Stimulated activated effector memory CD8-positive, alpha-beta T cell treated with anti-CD3 and anti-CD28 coated beads, Interleukin-12 subunit alpha, Interleukin-12 subunit beta, amount 100 ng/mL, for 72 hours (primary cell): ENCODE measurements around the gene NUDT4.
"Not testable (repeated sequence)": the region's sequence is repeated elsewhere in the genome, so short reads cannot be mapped to it uniquely, and the experiment has no call there.

ENCODE experiments used
- ATAC-seq: fragments of 150-1000 bp; cut with Tn5 transposase; 2 replicates; pipeline ENCODE4 v1.10.0; 2021
- DNase-seq, 2 donors: peaks; one replicate each; pipeline ENCODE4 v3.0.0; 2021 to 2022; ENCODE audit warnings: low spot score in 2 of 2
- H3K27ac Mint-ChIP-seq: one replicate; pipeline ENCODE4 v1.8.0; 2022; ENCODE audit warnings: mild to moderate bottlenecking, mixed read lengths
- H3K36me3 Mint-ChIP-seq: one replicate; pipeline ENCODE4 v1.8.0; 2022; ENCODE audit warnings: mild to moderate bottlenecking, mixed read lengths
- H3K4me1 Mint-ChIP-seq: one replicate; pipeline ENCODE4 v1.8.0; 2022; ENCODE audit warnings: mixed read lengths
- H3K4me3 Mint-ChIP-seq: one replicate; pipeline ENCODE4 v1.8.0; 2022; ENCODE audit warnings: mild to moderate bottlenecking, mixed read lengths
- H3K9me3 Mint-ChIP-seq: one replicate; pipeline ENCODE4 v1.8.0; 2022; ENCODE audit warnings: mixed read lengths

The NUDT4 gene

GRCh38 chr12:93358821-93359220 lies 18.9 kb upstream of the NUDT4 start:
- no peak for ATAC-seq
- Mint-ChIP-seq H3K4me3 (no peak overlapping the region), H3K27ac (no peak overlapping the region), H3K36me3 (no peaks in the 10 kb centered on the region), H3K4me1 (peaks cover 3% of the 10 kb centered on the region), H3K9me3 (no peaks in the 10 kb centered on the region)
- no peak for DNase-seq

GRCh38 chr12:93360688-93361087 lies 17.0 kb upstream of the NUDT4 start:
- H3K4me3 Mint-ChIP-seq, result no peak overlapping the region
- H3K9me3 Mint-ChIP-seq, result no peaks in the 10 kb centered on the region
- no peaks in the 10 kb centered on the region for H3K36me3 Mint-ChIP-seq
- H3K27ac Mint-ChIP-seq, result no peak overlapping the region
- ATAC-seq, result no peak
- DNase-seq, result no peak
- H3K4me1 Mint-ChIP-seq, result peaks cover 6% of the 10 kb centered on the region

- Mint-ChIP-seq H3K4me1 (peaks cover 6% of the 10 kb centered on the region), H3K27ac (no peak overlapping the region), H3K4me3 (no peak overlapping the region), H3K36me3 (no peaks in the 10 kb centered on the region), H3K9me3 (no peaks in the 10 kb centered on the region)
- DNase-seq (no peak), ATAC-seq (no peak)
These were observed 16.4 kb upstream of the NUDT4 start for GRCh38 chr12:93361151-93361919.

GRCh38 chr12:93363841-93364297 lies 13.9 kb upstream of the NUDT4 start:
- peak; percentile 86 for ATAC-seq
- Mint-ChIP-seq H3K36me3 (no peaks in the 10 kb centered on the region), H3K4me1 (peaks cover 6% of the 10 kb centered on the region), H3K4me3 (no peak overlapping the region), H3K27ac (no peak overlapping the region), H3K9me3 (no peaks in the 10 kb centered on the region)
- no peak for DNase-seq

- peaks cover 6% of the 10 kb centered on the region for H3K4me1 Mint-ChIP-seq
- no peaks in the 10 kb centered on the region for H3K9me3 Mint-ChIP-seq
- DNase-seq (no peak), ATAC-seq (no peak)
- H3K27ac Mint-ChIP-seq, result no peak overlapping the region
- H3K4me3 Mint-ChIP-seq, result no peak overlapping the region
- H3K36me3 Mint-ChIP-seq, result no peaks in the 10 kb centered on the region
These were observed 11.9 kb upstream of the NUDT4 start for GRCh38 chr12:93365616-93366405.

- DNase-seq (no peak), ATAC-seq (no peak)
- Mint-ChIP-seq H3K27ac (no peak overlapping the region), H3K4me3 (no peak overlapping the region), H3K9me3 (no peaks in the 10 kb centered on the region), H3K36me3 (no peaks in the 10 kb centered on the region), H3K4me1 (peaks cover 6% of the 10 kb centered on the region)
These were observed 11.3 kb upstream of the NUDT4 start for GRCh38 chr12:93366422-93366821.

- H3K4me1 Mint-ChIP-seq, result peaks cover 4% of the 10 kb centered on the region
- DNase-seq (no peak), ATAC-seq (no peak)
- no peak overlapping the region for H3K4me3 Mint-ChIP-seq
- H3K9me3 Mint-ChIP-seq, result no peaks in the 10 kb centered on the region
- no peak overlapping the region for H3K27ac Mint-ChIP-seq
- no peaks in the 10 kb centered on the region for H3K36me3 Mint-ChIP-seq
These were observed 9.0 kb upstream of the NUDT4 start for GRCh38 chr12:93368766-93369165.

GRCh38 chr12:93369505-93369904 lies 8.2 kb upstream of the NUDT4 start:
- no peak overlapping the region for H3K27ac Mint-ChIP-seq
- no peaks in the 10 kb centered on the region for H3K4me1 Mint-ChIP-seq
- ATAC-seq, result no peak
- no peaks in the 10 kb centered on the region for H3K36me3 Mint-ChIP-seq
- DNase-seq, result no peak
- H3K9me3 Mint-ChIP-seq, result no peaks in the 10 kb centered on the region
- no peak overlapping the region for H3K4me3 Mint-ChIP-seq

- Mint-ChIP-seq H3K9me3 (no peaks in the 10 kb centered on the region), H3K4me1 (no peaks in the 10 kb centered on the region), H3K27ac (no peak overlapping the region), H3K36me3 (no peaks in the 10 kb centered on the region), H3K4me3 (no peak overlapping the region)
- no peak for DNase-seq
- no peak for ATAC-seq
These were observed 6.8 kb upstream of the NUDT4 start for GRCh38 chr12:93370947-93371346.

- DNase-seq (no peak), ATAC-seq (no peak)
- Mint-ChIP-seq H3K4me3 (no peak overlapping the region), H3K4me1 (peaks cover 12% of the 10 kb centered on the region), H3K9me3 (no peaks in the 10 kb centered on the region), H3K27ac (no peak overlapping the region), H3K36me3 (peaks cover 10% of the 10 kb centered on the region)
These were observed 3.6 kb upstream of the NUDT4 start for GRCh38 chr12:93373961-93374656.

- DNase-seq (no peak), ATAC-seq (no peak)
- H3K36me3 Mint-ChIP-seq, result peaks cover 10% of the 10 kb centered on the region
- no peak overlapping the region for H3K27ac Mint-ChIP-seq
- no peaks in the 10 kb centered on the region for H3K9me3 Mint-ChIP-seq
- no peak overlapping the region for H3K4me3 Mint-ChIP-seq
- peaks cover 28% of the 10 kb centered on the region for H3K4me1 Mint-ChIP-seq
These were observed 1.8 kb upstream of the NUDT4 start for GRCh38 chr12:93375906-93376305.

- Mint-ChIP-seq H3K36me3 (peaks cover 17% of the 10 kb centered on the region), H3K4me1 (peaks cover 35% of the 10 kb centered on the region), H3K9me3 (no peaks in the 10 kb centered on the region), H3K4me3 (peak overlapping the region; percentile 95), H3K27ac (no peak overlapping the region)
- DNase-seq, result no peak
- no peak for ATAC-seq
These were observed 1.1 kb upstream of the NUDT4 start for GRCh38 chr12:93376436-93377251.

- Mint-ChIP-seq H3K27ac (peak overlapping the region; percentile 97), H3K4me1 (peaks cover 42% of the 10 kb centered on the region), H3K36me3 (peaks cover 24% of the 10 kb centered on the region), H3K4me3 (peak overlapping the region; percentile 95)
- peak; percentile 72 for ATAC-seq
- DNase-seq, result peak; percentile 38 to 82
- H3K9me3 Mint-ChIP-seq, result not testable (repeated sequence)
These were observed 672 bp downstream of the NUDT4 start for GRCh38 chr12:93378196-93378997.

- Mint-ChIP-seq H3K4me1 (peaks cover 42% of the 10 kb centered on the region), H3K27ac (peak overlapping the region; percentile 97), H3K36me3 (peaks cover 24% of the 10 kb centered on the region), H3K9me3 (no peaks in the 10 kb centered on the region), H3K4me3 (peak overlapping the region; percentile 95)
- no peak for ATAC-seq
- DNase-seq, result no peak
These were observed 1.2 kb downstream of the NUDT4 start for GRCh38 chr12:93378998-93379325.
